ENCODE results near the gene LRRC71.
A peak's percentile ranks its signal among the peaks of the same experiment; 100 is the strongest.

The LRRC71 gene

DNA sequence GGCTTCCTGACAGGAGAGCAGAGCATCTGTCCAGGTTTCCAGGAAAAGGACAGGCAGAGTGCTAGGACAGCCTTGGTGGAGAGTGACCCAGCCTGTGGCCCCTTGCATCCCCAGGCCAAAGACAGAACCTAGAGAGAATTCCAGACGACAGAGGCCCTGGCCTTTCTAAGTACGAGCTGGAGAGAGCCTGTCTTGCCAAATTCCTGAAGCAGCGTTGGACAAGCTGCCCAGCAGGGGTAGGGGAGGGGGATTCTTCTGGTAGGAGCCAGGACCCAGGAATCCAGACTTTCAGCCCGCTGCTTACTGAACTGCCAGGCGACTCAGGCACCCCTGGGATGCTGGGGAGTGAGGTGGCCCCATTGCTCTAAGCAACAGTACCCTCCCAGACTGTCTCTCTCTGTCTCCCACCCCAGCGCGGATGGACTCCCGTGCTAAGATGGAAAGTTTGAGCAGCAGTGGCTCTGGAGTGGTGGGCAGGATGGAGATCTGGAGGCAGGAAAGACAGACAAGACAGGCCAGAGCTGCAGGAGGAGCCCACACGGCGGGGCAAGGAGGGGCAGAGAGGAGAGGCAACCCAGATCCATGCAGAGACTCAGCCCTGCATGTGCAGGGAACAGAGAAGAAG, 35.8 kb upstream of the LRRC71 start:
- DNase-seq (ENCODE audit: insufficient read length, low spot score) (no peak), FAIRE-seq (no peak)
- TF ChIP-seq, protein P1, sequence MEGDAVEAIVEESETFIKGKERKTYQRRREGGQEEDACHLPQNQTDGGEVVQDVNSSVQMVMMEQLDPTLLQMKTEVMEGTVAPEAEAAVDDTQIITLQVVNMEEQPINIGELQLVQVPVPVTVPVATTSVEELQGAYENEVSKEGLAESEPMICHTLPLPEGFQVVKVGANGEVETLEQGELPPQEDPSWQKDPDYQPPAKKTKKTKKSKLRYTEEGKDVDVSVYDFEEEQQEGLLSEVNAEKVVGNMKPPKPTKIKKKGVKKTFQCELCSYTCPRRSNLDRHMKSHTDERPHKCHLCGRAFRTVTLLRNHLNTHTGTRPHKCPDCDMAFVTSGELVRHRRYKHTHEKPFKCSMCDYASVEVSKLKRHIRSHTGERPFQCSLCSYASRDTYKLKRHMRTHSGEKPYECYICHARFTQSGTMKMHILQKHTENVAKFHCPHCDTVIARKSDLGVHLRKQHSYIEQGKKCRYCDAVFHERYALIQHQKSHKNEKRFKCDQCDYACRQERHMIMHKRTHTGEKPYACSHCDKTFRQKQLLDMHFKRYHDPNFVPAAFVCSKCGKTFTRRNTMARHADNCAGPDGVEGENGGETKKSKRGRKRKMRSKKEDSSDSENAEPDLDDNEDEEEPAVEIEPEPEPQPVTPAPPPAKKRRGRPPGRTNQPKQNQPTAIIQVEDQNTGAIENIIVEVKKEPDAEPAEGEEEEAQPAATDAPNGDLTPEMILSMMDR (IDR thresholded peaks at IDR 0.05; ENCODE audit: insufficient read depth, missing control alignments), result no peak

GRCh38 chr1:156885314-156885713, 35.1 kb upstream of the LRRC71 start:
- DNase-seq (ENCODE audit: insufficient read length, low spot score) (no peak), FAIRE-seq (no peak)
- TF ChIP-seq, protein P1 (IDR thresholded peaks at IDR 0.05; ENCODE audit: insufficient read depth, missing control alignments), result no peak

- TF ChIP-seq, protein P1 (IDR thresholded peaks at IDR 0.05; ENCODE audit: insufficient read depth, missing control alignments), result no peak
- DNase-seq (ENCODE audit: insufficient read length, low spot score) (peak; percentile 80), FAIRE-seq (peak; percentile 61)
Measured at GRCh38 chr1:156885880-156886355, 34.5 kb upstream of the LRRC71 start.

GRCh38 chr1:156886583-156887281, 33.7 kb upstream of the LRRC71 start:
- no peak for DNase-seq (ENCODE audit: insufficient read length, low spot score)
- FAIRE-seq, result no peak

GRCh38 chr1:156887317-156887716, 33.1 kb upstream of the LRRC71 start:
- FAIRE-seq (no peak), DNase-seq (ENCODE audit: insufficient read length, low spot score) (no peak)
- TF ChIP-seq, protein P1 (IDR thresholded peaks at IDR 0.05; ENCODE audit: insufficient read depth, missing control alignments), result no peak

More at GRCh38 chr1:156886583-156887281, 33.7 kb upstream of the LRRC71 start:
- TF ChIP-seq, protein P1 (IDR thresholded peaks at IDR 0.05; ENCODE audit: insufficient read depth, missing control alignments), result no peak

DNA sequence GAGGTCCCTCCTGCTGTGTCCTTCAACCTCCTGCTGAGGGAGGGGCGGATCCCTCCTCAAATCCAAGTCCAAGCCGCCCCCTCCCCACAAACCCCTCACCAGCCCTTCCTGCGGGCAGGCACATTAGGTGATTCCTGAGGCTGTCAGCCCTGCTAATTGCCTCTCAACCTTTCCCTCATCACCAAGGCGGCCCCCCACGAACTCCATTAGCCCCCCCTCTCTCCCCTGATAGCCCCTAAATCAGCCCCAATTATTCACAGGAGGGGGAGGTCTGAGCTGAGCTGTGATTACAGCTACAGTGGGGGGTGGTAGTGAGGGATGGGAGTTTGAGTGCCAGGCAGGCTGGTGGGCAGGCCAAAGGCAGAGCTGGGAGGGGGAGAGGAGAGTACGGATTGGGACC, 32.7 kb upstream of the LRRC71 start:
- TF ChIP-seq, protein P1 (IDR thresholded peaks at IDR 0.05; ENCODE audit: insufficient read depth, missing control alignments), result no peak
- DNase-seq (ENCODE audit: insufficient read length, low spot score), result no peak
- FAIRE-seq, result no peak
